ENCODE measurements around the gene PROCA1.
"Not testable (repeated sequence)": the region's sequence is repeated elsewhere in the genome, so short reads cannot be mapped to it uniquely, and the experiment has no call there.

PROCA1 gene

GRCh38 chr17:28689011-28689410, 22.7 kb downstream of the PROCA1 start:
- Mint-ChIP-seq H3K27me3 (no peaks in the 10 kb centered on the region), H3K4me1 (ENCODE audit: low read depth) (no peaks in the 10 kb centered on the region), H3K27ac (no peak overlapping the region), H3K9me3 (ENCODE audit: low read depth) (no peaks in the 10 kb centered on the region), H3K4me3 (no peak overlapping the region), H3K36me3 (peaks cover 9% of the 10 kb centered on the region)

- Mint-ChIP-seq H3K27ac (no peak overlapping the region), H3K9me3 (ENCODE audit: low read depth) (no peaks in the 10 kb centered on the region), H3K36me3 (peaks cover 6% of the 10 kb centered on the region), H3K4me1 (ENCODE audit: low read depth) (no peaks in the 10 kb centered on the region), H3K27me3 (no peaks in the 10 kb centered on the region), H3K4me3 (no peak overlapping the region)
These were observed 23.2 kb downstream of the PROCA1 start for GRCh38 chr17:28688481-28688880.

- H3K27ac Mint-ChIP-seq: no peak overlapping the region
- no peak overlapping the region for H3K4me3 Mint-ChIP-seq
- H3K4me1 Mint-ChIP-seq (ENCODE audit: low read depth): no peaks in the 10 kb centered on the region
- no peaks in the 10 kb centered on the region for H3K9me3 Mint-ChIP-seq (ENCODE audit: low read depth)
- no peaks in the 10 kb centered on the region for H3K27me3 Mint-ChIP-seq
- H3K36me3 Mint-ChIP-seq: peaks cover 6% of the 10 kb centered on the region
These were observed 25.4 kb downstream of the PROCA1 start for GRCh38 chr17:28686296-28686695.

DNA sequence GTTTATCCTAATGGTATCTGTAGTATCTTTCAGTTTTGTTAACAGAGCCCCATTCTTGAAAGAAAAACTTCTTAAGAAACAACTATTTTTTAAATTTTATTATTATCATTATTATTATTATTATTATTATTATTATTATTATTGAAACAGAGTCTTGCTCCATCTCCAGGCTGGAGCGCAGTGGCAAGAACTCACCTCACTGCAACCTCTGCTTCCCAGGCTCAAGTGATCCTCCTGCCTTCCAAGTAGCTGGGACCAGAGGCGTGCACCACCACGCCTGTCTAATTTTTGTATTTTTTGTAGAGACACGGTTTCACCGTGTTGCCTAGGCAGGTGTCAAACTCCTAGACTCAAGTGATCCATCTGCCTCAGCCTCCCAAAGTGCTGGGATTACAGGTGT, 26.3 kb downstream of the PROCA1 start:
- Mint-ChIP-seq H3K4me3 (no peak overlapping the region), H3K27me3 (no peaks in the 10 kb centered on the region), H3K9me3 (ENCODE audit: low read depth) (no peaks in the 10 kb centered on the region), H3K36me3 (peaks cover 6% of the 10 kb centered on the region), H3K27ac (no peak overlapping the region), H3K4me1 (ENCODE audit: low read depth) (no peaks in the 10 kb centered on the region)

GRCh38 chr17:28684963-28685362, 26.7 kb downstream of the PROCA1 start:
- no peak overlapping the region for H3K27ac Mint-ChIP-seq
- no peak overlapping the region for H3K4me3 Mint-ChIP-seq
- no peaks in the 10 kb centered on the region for H3K9me3 Mint-ChIP-seq (ENCODE audit: low read depth)
- peaks cover 6% of the 10 kb centered on the region for H3K36me3 Mint-ChIP-seq
- H3K4me1 Mint-ChIP-seq (ENCODE audit: low read depth): no peaks in the 10 kb centered on the region
- no peaks in the 10 kb centered on the region for H3K27me3 Mint-ChIP-seq

GRCh38 chr17:28682655-28683054, 29.0 kb downstream of the PROCA1 start:
- Mint-ChIP-seq H3K36me3 (peaks cover 6% of the 10 kb centered on the region), H3K27ac (no peak overlapping the region), H3K4me1 (ENCODE audit: low read depth) (no peaks in the 10 kb centered on the region), H3K27me3 (no peaks in the 10 kb centered on the region), H3K9me3 (ENCODE audit: low read depth) (no peaks in the 10 kb centered on the region), H3K4me3 (no peak overlapping the region)

DNA sequence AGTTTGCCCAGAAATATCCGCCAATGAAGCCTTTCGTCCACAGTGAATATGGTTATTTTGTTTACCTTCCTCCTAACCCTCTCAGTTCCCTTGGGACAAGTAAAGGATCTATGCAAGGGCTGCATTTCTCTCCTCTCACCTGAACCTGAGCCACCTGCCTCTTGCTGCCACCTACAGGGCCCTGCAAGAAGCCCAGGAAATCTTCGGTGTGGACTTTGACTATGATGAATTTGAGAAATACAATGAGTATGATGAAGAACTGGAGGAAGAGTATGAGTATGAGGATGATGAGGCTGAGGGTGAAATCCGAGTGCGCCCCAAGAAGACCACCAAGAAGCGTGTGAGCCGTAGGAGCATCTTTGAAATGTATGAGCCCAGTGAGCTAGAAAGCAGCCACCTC, 35.7 kb downstream of the PROCA1 start:
- Mint-ChIP-seq H3K27ac (no peak overlapping the region), H3K27me3 (no peaks in the 10 kb centered on the region), H3K4me3 (no peak overlapping the region), H3K4me1 (ENCODE audit: low read depth) (no peaks in the 10 kb centered on the region), H3K9me3 (ENCODE audit: low read depth) (no peaks in the 10 kb centered on the region), H3K36me3 (peaks cover 7% of the 10 kb centered on the region)

- H3K4me1 Mint-ChIP-seq (ENCODE audit: low read depth): no peaks in the 10 kb centered on the region
- H3K9me3 Mint-ChIP-seq (ENCODE audit: low read depth): no peaks in the 10 kb centered on the region
- H3K4me3 Mint-ChIP-seq: no peak overlapping the region
- H3K36me3 Mint-ChIP-seq: peaks cover 7% of the 10 kb centered on the region
- no peaks in the 10 kb centered on the region for H3K27me3 Mint-ChIP-seq
- no peak overlapping the region for H3K27ac Mint-ChIP-seq
These were observed 36.2 kb downstream of the PROCA1 start for GRCh38 chr17:28675490-28675889.

DNA sequence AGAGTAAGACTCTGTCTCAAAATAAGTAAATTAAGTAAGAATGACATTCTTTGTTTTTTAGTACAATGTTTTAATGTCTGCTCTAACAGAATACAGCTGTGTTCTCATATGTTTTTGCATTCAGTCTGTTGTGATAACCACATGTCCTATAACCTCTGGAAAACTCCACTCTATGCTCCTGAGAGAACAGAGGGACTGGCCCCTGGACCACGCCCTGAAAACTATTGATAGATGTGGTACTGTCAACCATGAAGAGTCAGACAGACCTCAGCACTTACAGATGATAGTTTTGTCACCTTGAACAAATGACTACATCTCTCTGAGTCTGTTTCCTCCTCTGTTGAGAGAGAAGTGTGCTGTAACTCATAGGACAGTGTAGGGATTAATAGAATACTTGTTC, 41.8 kb downstream of the PROCA1 start:
- H3K4me3 Mint-ChIP-seq: no peak overlapping the region
- no peaks in the 10 kb centered on the region for H3K27me3 Mint-ChIP-seq
- peaks cover 7% of the 10 kb centered on the region for H3K36me3 Mint-ChIP-seq
- no peak overlapping the region for H3K27ac Mint-ChIP-seq
- peaks cover 30% of the 10 kb centered on the region for H3K4me1 Mint-ChIP-seq (ENCODE audit: low read depth)
- no peaks in the 10 kb centered on the region for H3K9me3 Mint-ChIP-seq (ENCODE audit: low read depth)

DNA sequence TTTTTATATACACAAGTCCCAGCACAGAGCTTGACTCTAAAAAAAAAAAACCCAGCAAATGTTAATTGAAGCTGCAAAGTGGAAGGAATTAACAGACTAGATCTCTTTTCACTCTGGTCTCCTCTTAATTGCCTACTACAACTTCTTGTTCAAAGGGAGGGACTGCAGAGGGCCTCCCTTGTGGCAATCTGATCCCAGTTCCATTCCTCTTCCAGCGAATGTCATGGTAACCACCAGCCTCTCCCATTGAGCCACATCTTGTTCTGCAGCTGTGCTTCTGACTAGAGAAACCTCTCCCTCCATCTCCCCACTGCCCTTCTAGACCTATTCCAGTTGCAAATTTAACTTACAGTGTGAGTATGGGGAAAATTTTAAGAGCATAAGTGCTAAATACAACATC, 43.8 kb downstream of the PROCA1 start:
- Mint-ChIP-seq H3K4me3 (no peak overlapping the region), H3K36me3 (peaks cover 5% of the 10 kb centered on the region), H3K9me3 (ENCODE audit: low read depth) (no peaks in the 10 kb centered on the region), H3K4me1 (ENCODE audit: low read depth) (peaks cover 49% of the 10 kb centered on the region), H3K27ac (peak overlapping the region; percentile 61), H3K27me3 (no peaks in the 10 kb centered on the region)

GRCh38 chr17:28665994-28666393, 45.7 kb downstream of the PROCA1 start:
- H3K4me1 Mint-ChIP-seq (ENCODE audit: low read depth): peaks cover 56% of the 10 kb centered on the region
- H3K36me3 Mint-ChIP-seq: peaks cover 5% of the 10 kb centered on the region
- peak overlapping the region; percentile 9 for H3K4me3 Mint-ChIP-seq
- no peaks in the 10 kb centered on the region for H3K9me3 Mint-ChIP-seq (ENCODE audit: low read depth)
- H3K27me3 Mint-ChIP-seq: no peaks in the 10 kb centered on the region
- peak overlapping the region; percentile 51 for H3K27ac Mint-ChIP-seq

DNA sequence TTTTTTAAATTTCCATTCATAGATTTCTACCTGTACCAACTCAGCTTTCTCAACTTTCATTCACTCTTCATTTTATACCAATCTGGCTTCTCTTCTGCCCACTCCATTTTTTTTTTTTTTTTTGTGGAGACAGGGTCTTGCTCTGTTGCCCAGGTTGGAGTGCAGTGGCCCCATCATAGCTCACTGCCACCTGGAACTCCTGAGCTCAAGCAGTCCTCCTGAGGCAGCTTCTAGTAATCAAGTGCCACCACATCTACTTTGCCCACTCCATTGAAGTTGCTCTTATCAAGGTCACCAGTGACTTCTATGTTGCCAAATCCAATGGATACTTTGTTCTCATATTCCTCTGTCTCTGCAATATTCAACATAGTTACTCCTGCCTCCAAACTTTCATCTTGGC, 48.0 kb downstream of the PROCA1 start:
- Mint-ChIP-seq H3K4me3 (peak overlapping the region; percentile 99), H3K36me3 (peaks cover 5% of the 10 kb centered on the region), H3K27me3 (no peaks in the 10 kb centered on the region), H3K27ac (peak overlapping the region; percentile 99), H3K4me1 (ENCODE audit: low read depth) (peaks cover 66% of the 10 kb centered on the region), H3K9me3 (ENCODE audit: low read depth) (no peaks in the 10 kb centered on the region)

DNA sequence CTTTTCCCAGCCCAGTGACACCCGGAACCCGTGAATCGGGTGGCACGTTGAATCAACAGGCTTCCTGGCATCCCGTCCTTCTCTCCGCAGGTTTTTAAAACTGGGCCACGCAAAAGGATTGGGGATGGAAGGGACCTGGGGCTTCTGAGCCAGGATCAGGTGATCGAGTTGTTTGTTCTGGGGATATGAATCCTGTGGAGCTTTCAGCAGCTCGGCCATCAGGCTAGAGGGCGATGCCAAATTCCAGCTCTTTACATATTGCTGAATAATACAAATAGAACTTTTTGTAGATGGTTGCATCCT, 49.2 kb downstream of the PROCA1 start:
- Mint-ChIP-seq H3K36me3 (peaks cover 7% of the 10 kb centered on the region), H3K4me1 (ENCODE audit: low read depth) (peaks cover 56% of the 10 kb centered on the region), H3K27ac (peak overlapping the region; percentile 99)

GRCh38 chr17:28661635-28662526, 49.8 kb downstream of the PROCA1 start, which contains the start of the genes SDF2 and SUPT6H:
SDF2 (minus strand) TSS chr17:28661906; CDS start chr17:28661876, 30 bp downstream.
SUPT6H (plus strand) TSS chr17:28662205; CDS start chr17:28673402, 11,197 bp downstream.
- H3K4me3 Mint-ChIP-seq: peak within 1 kb of the TSS; percentile 99
- H3K9me3 Mint-ChIP-seq (ENCODE audit: low read depth): no peaks in the 10 kb centered on the region
- H3K36me3 Mint-ChIP-seq: peaks cover 7% of the 10 kb centered on the region
- peak within 1 kb of the TSS; percentile 99 for H3K27ac Mint-ChIP-seq
- no peaks in the 10 kb centered on the region for H3K27me3 Mint-ChIP-seq
- H3K4me1 Mint-ChIP-seq (ENCODE audit: low read depth): peaks cover 55% of the 10 kb centered on the region

More for the DNA sequence above, 49.2 kb downstream of the PROCA1 start:
- H3K9me3 Mint-ChIP-seq (ENCODE audit: low read depth): no peaks in the 10 kb centered on the region
- peak overlapping the region; percentile 99 for H3K4me3 Mint-ChIP-seq
- H3K27me3 Mint-ChIP-seq: no peaks in the 10 kb centered on the region

GRCh38 chr17:28659497-28659881, 52.2 kb downstream of the PROCA1 start:
- H3K27me3 Mint-ChIP-seq; H3K36me3 Mint-ChIP-seq; H3K27ac Mint-ChIP-seq; H3K9me3 Mint-ChIP-seq (ENCODE audit: low read depth); H3K4me3 Mint-ChIP-seq: not testable (repeated sequence)
- H3K4me1 Mint-ChIP-seq (ENCODE audit: low read depth): peaks cover 46% of the 10 kb centered on the region
